HL-60 (cell line): ENCODE results near the gene GNG8.

Source experiments
- GABPA ChIP-seq: IDR thresholded peaks from 2 replicates; pipeline ENCODE4 v1.6.1; 2012; ENCODE audit warnings: low read depth
- POLR2AphosphoS5 ChIP-seq: IDR thresholded peaks from 2 replicates; pipeline ENCODE4 v1.6.1; 2012; ENCODE audit warnings: low read depth
- SPI1 ChIP-seq: IDR thresholded peaks from 2 replicates; pipeline ENCODE4 v1.6.1; 2012; ENCODE audit warnings: low read depth, mild to moderate bottlenecking, borderline replicate concordance
- TF ChIP-seq, protein P1 (sequence below): IDR thresholded peaks from one replicate; pipeline ENCODE4 v1.5.1; 2011; ENCODE audit warnings: low read length, control low read depth, inconsistent platforms; ENCODE audit not compliant: insufficient read depth
- TF ChIP-seq, protein P2 (sequence below): IDR thresholded peaks from 2 replicates; pipeline ENCODE4 v1.6.1; 2012; ENCODE audit warnings: low read depth; ENCODE audit not compliant: insufficient replicate concordance

- TF ChIP-seq, protein P1, sequence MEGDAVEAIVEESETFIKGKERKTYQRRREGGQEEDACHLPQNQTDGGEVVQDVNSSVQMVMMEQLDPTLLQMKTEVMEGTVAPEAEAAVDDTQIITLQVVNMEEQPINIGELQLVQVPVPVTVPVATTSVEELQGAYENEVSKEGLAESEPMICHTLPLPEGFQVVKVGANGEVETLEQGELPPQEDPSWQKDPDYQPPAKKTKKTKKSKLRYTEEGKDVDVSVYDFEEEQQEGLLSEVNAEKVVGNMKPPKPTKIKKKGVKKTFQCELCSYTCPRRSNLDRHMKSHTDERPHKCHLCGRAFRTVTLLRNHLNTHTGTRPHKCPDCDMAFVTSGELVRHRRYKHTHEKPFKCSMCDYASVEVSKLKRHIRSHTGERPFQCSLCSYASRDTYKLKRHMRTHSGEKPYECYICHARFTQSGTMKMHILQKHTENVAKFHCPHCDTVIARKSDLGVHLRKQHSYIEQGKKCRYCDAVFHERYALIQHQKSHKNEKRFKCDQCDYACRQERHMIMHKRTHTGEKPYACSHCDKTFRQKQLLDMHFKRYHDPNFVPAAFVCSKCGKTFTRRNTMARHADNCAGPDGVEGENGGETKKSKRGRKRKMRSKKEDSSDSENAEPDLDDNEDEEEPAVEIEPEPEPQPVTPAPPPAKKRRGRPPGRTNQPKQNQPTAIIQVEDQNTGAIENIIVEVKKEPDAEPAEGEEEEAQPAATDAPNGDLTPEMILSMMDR, result no peak
- TF ChIP-seq POLR2AphosphoS5 (no peak), SPI1 (no peak), GABPA (no peak)
- TF ChIP-seq, protein P2, sequence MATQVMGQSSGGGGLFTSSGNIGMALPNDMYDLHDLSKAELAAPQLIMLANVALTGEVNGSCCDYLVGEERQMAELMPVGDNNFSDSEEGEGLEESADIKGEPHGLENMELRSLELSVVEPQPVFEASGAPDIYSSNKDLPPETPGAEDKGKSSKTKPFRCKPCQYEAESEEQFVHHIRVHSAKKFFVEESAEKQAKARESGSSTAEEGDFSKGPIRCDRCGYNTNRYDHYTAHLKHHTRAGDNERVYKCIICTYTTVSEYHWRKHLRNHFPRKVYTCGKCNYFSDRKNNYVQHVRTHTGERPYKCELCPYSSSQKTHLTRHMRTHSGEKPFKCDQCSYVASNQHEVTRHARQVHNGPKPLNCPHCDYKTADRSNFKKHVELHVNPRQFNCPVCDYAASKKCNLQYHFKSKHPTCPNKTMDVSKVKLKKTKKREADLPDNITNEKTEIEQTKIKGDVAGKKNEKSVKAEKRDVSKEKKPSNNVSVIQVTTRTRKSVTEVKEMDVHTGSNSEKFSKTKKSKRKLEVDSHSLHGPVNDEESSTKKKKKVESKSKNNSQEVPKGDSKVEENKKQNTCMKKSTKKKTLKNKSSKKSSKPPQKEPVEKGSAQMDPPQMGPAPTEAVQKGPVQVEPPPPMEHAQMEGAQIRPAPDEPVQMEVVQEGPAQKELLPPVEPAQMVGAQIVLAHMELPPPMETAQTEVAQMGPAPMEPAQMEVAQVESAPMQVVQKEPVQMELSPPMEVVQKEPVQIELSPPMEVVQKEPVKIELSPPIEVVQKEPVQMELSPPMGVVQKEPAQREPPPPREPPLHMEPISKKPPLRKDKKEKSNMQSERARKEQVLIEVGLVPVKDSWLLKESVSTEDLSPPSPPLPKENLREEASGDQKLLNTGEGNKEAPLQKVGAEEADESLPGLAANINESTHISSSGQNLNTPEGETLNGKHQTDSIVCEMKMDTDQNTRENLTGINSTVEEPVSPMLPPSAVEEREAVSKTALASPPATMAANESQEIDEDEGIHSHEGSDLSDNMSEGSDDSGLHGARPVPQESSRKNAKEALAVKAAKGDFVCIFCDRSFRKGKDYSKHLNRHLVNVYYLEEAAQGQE, result no peak
Measured at GRCh38 chr19:46602392-46603194, 33.4 kb downstream of the GNG8 start.
